ENCODE data around the gene GNAI3.

GNAI3 gene

DNA sequence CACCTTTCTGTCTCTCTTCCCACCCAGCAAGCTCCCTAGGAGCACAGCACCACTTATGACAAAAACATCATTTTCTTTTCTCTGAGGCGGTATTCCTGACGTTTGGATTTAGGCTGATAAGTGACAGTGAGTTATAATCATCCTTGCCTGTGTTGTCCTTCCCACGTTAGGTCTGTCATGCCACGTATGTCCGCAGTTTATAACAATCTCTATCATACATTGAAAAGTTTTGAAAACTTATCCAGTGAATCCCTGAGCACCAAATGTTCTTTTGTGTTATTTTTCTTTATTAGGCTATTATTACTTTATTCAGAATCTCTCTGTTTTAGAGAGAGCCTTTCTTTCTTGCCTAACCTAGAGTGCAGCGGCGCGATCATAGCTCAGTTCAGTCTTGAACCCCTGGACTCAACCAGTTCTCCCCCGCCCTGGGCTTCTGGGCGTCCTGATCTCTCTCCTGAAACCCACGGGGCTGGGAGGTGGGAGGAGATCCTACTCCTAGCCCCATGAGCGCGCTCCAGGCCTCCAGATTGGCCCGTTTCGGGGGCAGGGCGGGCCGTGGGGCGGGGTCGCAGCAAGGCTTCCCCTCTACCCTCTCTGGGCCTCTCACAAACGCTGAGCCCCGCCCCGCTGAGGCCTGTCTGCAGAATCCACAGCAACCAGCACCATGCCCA, 119.2 kb downstream of the GNAI3 start, which contains the start of gene GSTM2:
Gene GSTM2, plus strand, starts transcription at position 606 of the 671 bp plus-strand sequence. Its CDS starts 59 bp downstream, at position 665.
- DNase-seq: peak; percentile 58

Data from CD4-positive, alpha-beta T cell treated with Interleukin-4 for 4 hours (primary cell).